Gastrocnemius medialis (tissue), 4 donors: ENCODE data around the gene COLGALT1. TPM values are rescaled to one million over a fixed set of nuclear protein-coding genes. Genes with fewer than 3 reads are reported as not detected.
"Not testable (repeated sequence)": the region's sequence is repeated elsewhere in the genome, so short reads cannot be mapped to it uniquely, and the experiment has no call there.

ENCODE experiments used
- ATAC-seq, 2 donors: fragments of 150-250 bp; one replicate each; pipeline ENCODE4 v1.9.1; 2016
- DNase-seq, 2 donors: peaks; one replicate each; pipeline ENCODE4 v3.0.0-alpha.2; 2019
- H3K27ac ChIP-seq, 4 donors: fragments of 200-600 bp; sonication (generic); 1 replicate in 1 of 4; 2 replicates in 3 of 4; pipeline ENCODE4 v1.5.1; 2016 to 2018; ENCODE audit warnings: mild to moderate bottlenecking in 2 of 4, moderate library complexity in 1 of 4
- H3K27me3 ChIP-seq, 3 donors: fragments of 200-600 bp; sonication (generic) in 2 of 3; 1 replicate in 1 of 3; 2 replicates in 2 of 3; pipeline versions ENCODE4 v1.5.1 to v1.6.0; 2016 to 2019; ENCODE audit warnings: mild to moderate bottlenecking in 1 of 3, moderate library complexity in 1 of 3
- H3K36me3 ChIP-seq, 2 donors: fragments of 200-600 bp; sonication (generic) in 1 of 2; one replicate each; pipeline ENCODE4 v1.5.1; 2017 to 2018
- H3K4me1 ChIP-seq, 2 donors: fragments of 200-600 bp; sonication (generic) in 1 of 2; one replicate each; pipeline ENCODE4 v1.5.1; 2016 to 2017; ENCODE audit warnings: mild to moderate bottlenecking in 2 of 2
- H3K4me3 ChIP-seq, 4 donors: fragments of 200-600 bp; sonication (generic) in 3 of 4; 1 replicate in 1 of 4; 2 replicates in 3 of 4; pipeline ENCODE4 v1.5.1; 2016 to 2019; ENCODE audit warnings: mild to moderate bottlenecking in 2 of 4
- H3K9me3 ChIP-seq, 3 donors: fragments of 200-600 bp; sonication (generic) in 2 of 3; 1 replicate in 1 of 3; 2 replicates in 2 of 3; pipeline ENCODE4 v1.5.1; 2016 to 2019
- CTCF ChIP-seq, 5 experiments: fragments of 450-650 bp in 3 of 5; fragments of 200-600 bp in 2 of 5; sonication (generic) in 2 of 5; IDR thresholded peaks in 4 of 5; conservative IDR thresholded peaks in 1 of 5; 1 replicate in 4 of 5; 2 replicates in 1 of 5; pipeline ENCODE4 v1.5.1; 2016 to 2019; ENCODE audit warnings: antibody characterized with exemption in 5 of 5, mild to moderate bottlenecking in 3 of 5, moderate library complexity in 3 of 5
- POLR2A ChIP-seq, 2 donors: fragments of 450-650 bp; IDR thresholded peaks; one replicate each; pipeline ENCODE4 v1.6.1; 2017; ENCODE audit warnings: antibody characterized with exemption in 2 of 2, mild to moderate bottlenecking in 2 of 2, moderate library complexity in 2 of 2
- in situ Hi-C, 4 donors: fragments of 200-750 bp; cut with MboI; loops; one replicate each; pipeline versions ENCODE4 v1.15.0 to v1.8.0; 2017; ENCODE audit warnings: low sequenced_read_pairs in 4 of 4
- intact Hi-C: fragments of 100-400 bp; cut with DNase I; formaldehyde crosslinking; loops from one replicate; pipeline ENCODE4 v1.15.1; 2023; ENCODE audit warnings: low total_unique reads
- total RNA-seq, 4 donors: library from RNA; depleted of rRNA; stranded (reverse); fragments of >200 nt; gene quantifications; one replicate each; pipeline versions ENCODE4 v1.1.0 to v1.2.3, GENCODE V29; 2016

Gene COLGALT1
- total RNA-seq, 4 donors from 2014 or later = 16.6 to 33.2 (median 27.5) TPM

GRCh38 chr19:17511724-17512573 is 43.5 kb upstream of the COLGALT1 start:
- Histone ChIP-seq H3K27ac (peak overlapping the region; percentile 90 to 100 (median 96)), H3K4me3 (peak overlapping the region; percentile 75 to 100 (median 84)), H3K4me1 (peaks cover 22 to 27% of the 10 kb centered on the region in 2 donors), H3K36me3 (peaks cover 0 to 5% of the 10 kb centered on the region in 2 donors), H3K27me3 (no peaks in the 10 kb centered on the region), H3K9me3 (no peaks in the 10 kb centered on the region)
- intact Hi-C loops (loop anchor here (2.0 to 5.0 kb wide), 2 partner anchors 37 to 175 kb away; partner anchors contain the start of gene GTPBP3), in situ Hi-C loops (no loop called here)
- TF ChIP-seq CTCF (IDR thresholded peaks at IDR 0.05 in 4 of 5, conservative IDR thresholded peaks at IDR 0.05 in 1 of 5) (peak in 3 of 5 experiments; percentile 33 to 78 (median 72)), POLR2A (IDR thresholded peaks at IDR 0.05) (peak; percentile 76 to 82)
- ATAC-seq (peak; percentile 68 to 72), DNase-seq (peak; percentile 80 to 86)

GRCh38 chr19:17512574-17512939 is 42.9 kb upstream of the COLGALT1 start:
- TF ChIP-seq CTCF (IDR thresholded peaks at IDR 0.05 in 4 of 5, conservative IDR thresholded peaks at IDR 0.05 in 1 of 5) (no peak), POLR2A (IDR thresholded peaks at IDR 0.05) (no peak)
- Histone ChIP-seq H3K36me3 (peaks cover 0 to 12% of the 10 kb centered on the region in 2 donors), H3K27me3 (no peaks in the 10 kb centered on the region), H3K4me1 (peaks cover 22 to 27% of the 10 kb centered on the region in 2 donors), H3K27ac (peak overlapping the region; percentile 90 to 100 (median 96)), H3K9me3 (no peaks in the 10 kb centered on the region), H3K4me3 (peak overlapping the region; percentile 75 to 100 (median 84))
- ATAC-seq = no peak
- in situ Hi-C loops = no loop called here
- no peak for DNase-seq
- intact Hi-C loops = loop anchor here (2.0 to 5.0 kb wide), 2 partner anchors 38 to 175 kb away; partner anchors contain the start of gene GTPBP3

- ATAC-seq = no peak
Measured at GRCh38 chr19:17515408-17516149, 39.9 kb upstream of the COLGALT1 start.

GRCh38 chr19:17517898-17518297 is 37.6 kb upstream of the COLGALT1 start:
- in situ Hi-C loops (no loop called here), intact Hi-C loops (no loop called here)
- Histone ChIP-seq H3K36me3 (peaks cover 0 to 23% of the 10 kb centered on the region in 2 donors), H3K4me1 (peaks cover 0 to 1% of the 10 kb centered on the region in 2 donors), H3K27ac (no peak overlapping the region), H3K27me3 (no peaks in the 10 kb centered on the region), H3K9me3 (no peaks in the 10 kb centered on the region), H3K4me3 (no peak overlapping the region)
- TF ChIP-seq CTCF (IDR thresholded peaks at IDR 0.05 in 4 of 5, conservative IDR thresholded peaks at IDR 0.05 in 1 of 5) = no peak
- TF ChIP-seq POLR2A (IDR thresholded peaks at IDR 0.05) = no peak
- ATAC-seq (no peak), DNase-seq (no peak)

More at GRCh38 chr19:17515408-17516149, 39.9 kb upstream of the COLGALT1 start:
- no peaks in the 10 kb centered on the region for H3K9me3 ChIP-seq
- no peak for DNase-seq
- in situ Hi-C loops = no loop called here
- intact Hi-C loops = no loop called here
- H3K36me3 ChIP-seq = peaks cover 0 to 17% of the 10 kb centered on the region in 2 donors
- no peaks in the 10 kb centered on the region for H3K27me3 ChIP-seq
- H3K4me3 ChIP-seq = no peak overlapping the region
- peaks cover 11 to 12% of the 10 kb centered on the region in 2 donors for H3K4me1 ChIP-seq
- TF ChIP-seq CTCF (IDR thresholded peaks at IDR 0.05 in 4 of 5, conservative IDR thresholded peaks at IDR 0.05 in 1 of 5) (no peak), POLR2A (IDR thresholded peaks at IDR 0.05) (no peak)
- H3K27ac ChIP-seq = no peak overlapping the region

GRCh38 chr19:17518654-17519053 is 36.8 kb upstream of the COLGALT1 start:
- DNase-seq, H3K27ac ChIP-seq, ATAC-seq, intact Hi-C loops, H3K4me1 ChIP-seq, H3K4me3 ChIP-seq, H3K9me3 ChIP-seq, in situ Hi-C loops, H3K27me3 ChIP-seq: not testable (repeated sequence)
- peaks cover 0 to 23% of the 10 kb centered on the region in 2 donors for H3K36me3 ChIP-seq
